ENCODE data around the gene KCNG2. TPM values are rescaled to one million over a fixed set of nuclear protein-coding genes. Genes with fewer than 3 reads are reported as not detected.

KCNG2 gene
- total RNA-seq, 6 experiments from 2014 or later, result not detected

DNA sequence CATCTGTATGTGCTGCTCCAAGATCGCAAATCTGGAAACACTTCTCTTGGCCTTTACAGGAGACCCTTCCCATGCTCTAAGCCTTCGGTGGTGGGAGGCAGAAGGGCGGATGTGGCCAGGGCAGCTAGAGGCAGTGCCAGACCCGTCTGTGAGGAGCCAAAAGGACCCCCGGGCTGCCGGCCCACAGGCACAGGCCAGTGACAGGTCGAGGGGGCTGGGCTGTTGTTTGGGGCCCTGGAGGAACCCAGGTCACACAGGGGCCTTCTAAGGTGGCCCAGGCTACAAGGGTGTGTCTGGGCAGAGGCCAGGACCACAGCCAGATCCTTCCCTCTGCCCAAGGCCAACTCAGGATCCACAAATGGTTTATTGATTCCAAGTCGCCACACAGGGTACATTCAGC lies 104.3 kb downstream of the KCNG2 start:
- intact Hi-C loops (cut with DNase I), result no loop called here
- DNase-seq (peak in 1 of 3 donors; percentile 55), ATAC-seq (peak in 3 of 4 donors; percentile 2 to 5 (median 2))
- 90% methylated on average over 2 of the region's 8 CpGs for WGBS (ENCODE audit: insufficient coverage, low coverage, low lambda C conversion rate, missing lambda C conversion rate)
- H3K27ac ChIP-seq, result no peak overlapping the region
- H3K36me3 ChIP-seq, result peaks cover 0 to 18% (median 8%) of the 10 kb centered on the region in 4 donors
- no peaks in the 10 kb centered on the region for H3K27me3 ChIP-seq
- H3K4me1 ChIP-seq, result no peaks in the 10 kb centered on the region
- H3K4me3 ChIP-seq, result no peak overlapping the region
- TF ChIP-seq, protein P1, sequence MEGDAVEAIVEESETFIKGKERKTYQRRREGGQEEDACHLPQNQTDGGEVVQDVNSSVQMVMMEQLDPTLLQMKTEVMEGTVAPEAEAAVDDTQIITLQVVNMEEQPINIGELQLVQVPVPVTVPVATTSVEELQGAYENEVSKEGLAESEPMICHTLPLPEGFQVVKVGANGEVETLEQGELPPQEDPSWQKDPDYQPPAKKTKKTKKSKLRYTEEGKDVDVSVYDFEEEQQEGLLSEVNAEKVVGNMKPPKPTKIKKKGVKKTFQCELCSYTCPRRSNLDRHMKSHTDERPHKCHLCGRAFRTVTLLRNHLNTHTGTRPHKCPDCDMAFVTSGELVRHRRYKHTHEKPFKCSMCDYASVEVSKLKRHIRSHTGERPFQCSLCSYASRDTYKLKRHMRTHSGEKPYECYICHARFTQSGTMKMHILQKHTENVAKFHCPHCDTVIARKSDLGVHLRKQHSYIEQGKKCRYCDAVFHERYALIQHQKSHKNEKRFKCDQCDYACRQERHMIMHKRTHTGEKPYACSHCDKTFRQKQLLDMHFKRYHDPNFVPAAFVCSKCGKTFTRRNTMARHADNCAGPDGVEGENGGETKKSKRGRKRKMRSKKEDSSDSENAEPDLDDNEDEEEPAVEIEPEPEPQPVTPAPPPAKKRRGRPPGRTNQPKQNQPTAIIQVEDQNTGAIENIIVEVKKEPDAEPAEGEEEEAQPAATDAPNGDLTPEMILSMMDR (IDR thresholded peaks at IDR 0.05), result no peak
- no peak for TF ChIP-seq POLR2A (IDR thresholded peaks at IDR 0.05)
- peaks cover 0 to 4% (median 0%) of the 10 kb centered on the region in 4 donors for H3K9me3 ChIP-seq

DNA sequence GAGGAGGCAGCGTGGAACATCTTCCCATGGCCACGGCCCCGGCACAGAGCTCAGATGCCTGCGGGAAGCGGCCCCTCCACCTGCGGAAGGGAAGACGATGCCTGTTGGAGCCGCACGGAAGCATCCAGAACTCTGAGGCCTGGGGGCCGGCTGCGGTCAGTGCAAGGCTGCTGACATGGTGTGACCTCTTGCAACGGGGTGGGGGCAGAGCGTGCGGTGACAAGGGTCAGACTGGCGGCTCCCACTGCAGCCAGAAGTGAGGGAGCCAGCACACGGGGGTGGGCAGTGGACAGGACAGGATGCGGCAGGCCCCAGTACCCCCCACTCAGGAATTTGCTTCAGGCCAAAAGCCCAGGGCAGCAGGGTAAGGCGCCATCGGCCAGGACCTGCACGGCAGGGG lies 104.9 kb downstream of the KCNG2 start:
- intact Hi-C loops (cut with DNase I), result no loop called here
- H3K9me3 ChIP-seq, result no peaks in the 10 kb centered on the region
- H3K36me3 ChIP-seq, result peaks cover 0 to 23% (median 8%) of the 10 kb centered on the region in 4 donors
- no peak overlapping the region for H3K4me3 ChIP-seq
- H3K27me3 ChIP-seq, result no peaks in the 10 kb centered on the region
- H3K27ac ChIP-seq, result no peak overlapping the region
- DNase-seq (peak in 2 of 3 donors; percentile 47 to 56), ATAC-seq (peak in 2 of 4 donors; percentile 2 to 7)
- H3K4me1 ChIP-seq, result no peaks in the 10 kb centered on the region
- 81% methylated on average over 4 of the region's 20 CpGs for WGBS (ENCODE audit: insufficient coverage, low coverage, low lambda C conversion rate, missing lambda C conversion rate)
- TF ChIP-seq, protein P1 (IDR thresholded peaks at IDR 0.05), result no peak
- no peak for TF ChIP-seq POLR2A (IDR thresholded peaks at IDR 0.05)

DNA sequence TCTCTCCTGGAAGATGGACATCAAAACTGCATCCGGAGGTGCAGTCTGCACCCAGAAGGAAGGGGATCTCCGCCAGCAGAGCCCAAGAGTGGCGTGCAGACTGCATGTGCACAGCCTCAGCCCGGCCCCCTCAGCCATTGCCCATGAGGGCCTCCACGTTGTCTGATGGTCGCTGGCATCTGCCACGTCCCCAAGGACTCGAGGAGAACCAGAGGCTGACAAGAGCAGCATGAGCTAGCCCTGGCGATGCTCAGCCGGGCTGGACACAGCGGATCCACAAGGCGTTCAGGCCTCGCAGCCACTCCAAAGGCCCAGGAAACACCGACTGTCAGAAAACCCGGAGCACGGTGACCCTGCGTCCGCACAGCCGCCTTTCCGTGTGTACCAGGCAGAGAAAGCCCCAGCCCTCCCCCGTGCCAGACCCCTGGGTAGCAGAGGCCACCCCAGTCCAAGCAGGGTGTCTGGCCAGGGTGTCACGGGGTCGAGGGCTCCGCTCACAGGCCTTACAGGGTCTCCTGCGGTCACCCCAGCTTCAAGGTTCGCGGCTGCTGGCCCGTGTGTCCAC lies 105.4 kb downstream of the KCNG2 start:
- no peak overlapping the region for H3K4me3 ChIP-seq
- no peaks in the 10 kb centered on the region for H3K4me1 ChIP-seq
- WGBS (ENCODE audit: insufficient coverage, low coverage, low lambda C conversion rate, missing lambda C conversion rate), result 100% methylated on average over 1 of the region's 28 CpGs
- TF ChIP-seq, protein P1 (IDR thresholded peaks at IDR 0.05), result no peak
- no peak for TF ChIP-seq POLR2A (IDR thresholded peaks at IDR 0.05)
- H3K36me3 ChIP-seq, result peaks cover 0 to 27% (median 8%) of the 10 kb centered on the region in 4 donors
- no peaks in the 10 kb centered on the region for H3K27me3 ChIP-seq
- intact Hi-C loops (cut with DNase I), result no loop called here
- ATAC-seq (peak in 1 of 4 donors; percentile 1), DNase-seq (peak in 2 of 3 donors; percentile 41 to 54)
- H3K9me3 ChIP-seq, result no peaks in the 10 kb centered on the region
- no peak overlapping the region for H3K27ac ChIP-seq

DNA sequence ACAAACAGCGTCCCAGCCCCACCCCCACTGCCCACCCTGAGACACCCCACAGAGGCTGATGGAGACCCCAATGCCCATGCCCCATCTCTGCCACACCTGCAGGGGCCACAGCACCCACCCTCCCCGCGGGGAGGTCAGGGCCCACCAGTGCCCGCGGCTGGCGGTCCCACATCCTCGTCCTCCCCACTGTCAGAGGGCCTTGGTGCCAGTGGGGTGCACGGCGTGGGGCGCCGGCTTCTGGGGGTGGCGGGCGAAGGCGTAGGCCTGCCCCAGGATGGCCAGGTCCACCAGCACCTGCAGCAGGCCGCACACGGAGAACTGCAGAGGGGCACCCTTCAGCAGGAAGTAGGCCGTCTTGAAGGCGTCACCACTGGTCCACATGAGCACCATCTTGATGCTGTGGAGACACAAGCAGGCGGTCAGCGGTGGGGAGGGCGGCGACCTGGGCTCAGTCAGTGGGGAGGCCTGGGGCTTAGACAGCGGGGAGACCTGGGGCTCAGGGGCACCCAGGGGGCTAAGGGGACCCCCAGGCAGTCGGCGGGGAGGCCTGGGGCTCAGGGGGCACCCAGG lies 106.1 kb downstream of the KCNG2 start:
- WGBS (ENCODE audit: insufficient coverage, low coverage, low lambda C conversion rate, missing lambda C conversion rate), result 100% methylated on average over 2 of the region's 25 CpGs
- Histone ChIP-seq H3K27me3 (no peaks in the 10 kb centered on the region), H3K27ac (no peak overlapping the region), H3K36me3 (peaks cover 0 to 27% (median 8%) of the 10 kb centered on the region in 4 donors), H3K4me1 (no peaks in the 10 kb centered on the region), H3K4me3 (no peak overlapping the region), H3K9me3 (no peaks in the 10 kb centered on the region)
- no peak for ATAC-seq
- no peak for TF ChIP-seq POLR2A (IDR thresholded peaks at IDR 0.05)
- TF ChIP-seq, protein P1 (IDR thresholded peaks at IDR 0.05), result no peak
- peak in 1 of 3 donors; percentile 42 for DNase-seq
- intact Hi-C loops (cut with DNase I), result no loop called here
